H9 (cell line): ENCODE results near the gene MTRR. TPM values are rescaled to one million over a fixed set of nuclear protein-coding genes. Genes with fewer than 3 reads are reported as not detected.

ENCODE experiments used
- DNase-seq: peaks from one replicate; pipeline ENCODE4 v3.0.0-alpha.2; 2017
- H2AFZ ChIP-seq: one replicate; pipeline ENCODE4 v1.6.1; 2013; ENCODE audit warnings: mild to moderate bottlenecking, low read length, control low read depth, moderate library complexity
- H2AK5ac ChIP-seq: 2 replicates; pipeline ENCODE4 v1.6.1; 2013; ENCODE audit warnings: low read length, control low read depth, mixed read lengths; ENCODE audit not compliant: insufficient read length
- H2BK120ac ChIP-seq: one replicate; pipeline ENCODE4 v1.6.1; 2013; ENCODE audit warnings: low read depth, mild to moderate bottlenecking, low read length, control low read depth, inconsistent platforms; ENCODE audit not compliant: poor library complexity, severe bottlenecking
- H2BK12ac ChIP-seq: 2 replicates; pipeline ENCODE4 v1.6.1; 2013; ENCODE audit warnings: low read length, control low read depth, mixed read lengths, low read depth; ENCODE audit not compliant: insufficient read length
- H2BK15ac ChIP-seq: 2 replicates; pipeline ENCODE4 v1.6.1; 2013; ENCODE audit warnings: low read depth, low read length, control low read depth
- H2BK20ac ChIP-seq: one replicate; pipeline ENCODE4 v1.6.1; 2013; ENCODE audit warnings: low read depth, mild to moderate bottlenecking, low read length, control low read depth, inconsistent platforms; ENCODE audit not compliant: poor library complexity, severe bottlenecking
- H2BK5ac ChIP-seq: 2 replicates; pipeline ENCODE4 v1.6.1; 2013; ENCODE audit warnings: low read length, control low read depth, mixed read lengths; ENCODE audit not compliant: insufficient read length
- H3K14ac ChIP-seq: 2 replicates; pipeline ENCODE4 v1.6.1; 2013; ENCODE audit warnings: low read length, control low read depth; ENCODE audit not compliant: insufficient read depth
- H3K18ac ChIP-seq: 2 replicates; pipeline ENCODE4 v1.6.1; 2013; ENCODE audit warnings: low read depth, mild to moderate bottlenecking, mixed read lengths, low read length, control low read depth; ENCODE audit not compliant: insufficient read length
- H3K23ac ChIP-seq: 2 replicates; pipeline ENCODE4 v1.6.1; 2013; ENCODE audit warnings: low read length, control low read depth, mixed read lengths, low read depth; ENCODE audit not compliant: insufficient read length
- H3K23me2 ChIP-seq: 2 replicates; pipeline ENCODE4 v1.6.1; 2013; ENCODE audit warnings: low read depth, mild to moderate bottlenecking, mixed read lengths, low read length, control low read depth; ENCODE audit not compliant: insufficient read length, poor library complexity, severe bottlenecking
- H3K27ac ChIP-seq: 2 replicates; pipeline ENCODE4 v1.5.1; 2013; ENCODE audit warnings: low read length, control low read depth, mixed read lengths, low read depth; ENCODE audit not compliant: insufficient read length
- H3K27me3 ChIP-seq: 2 replicates; pipeline ENCODE4 v1.6.1; 2013; ENCODE audit warnings: low read length, control low read depth, inconsistent platforms; ENCODE audit not compliant: insufficient read depth
- H3K4ac ChIP-seq: 2 replicates; pipeline ENCODE4 v1.6.1; 2013; ENCODE audit warnings: low read depth, mild to moderate bottlenecking, control low read depth, inconsistent platforms, low read length, moderate library complexity
- H3K4me1 ChIP-seq: 2 replicates; pipeline ENCODE4 v1.6.1; 2013; ENCODE audit warnings: low read length, control low read depth, inconsistent platforms; ENCODE audit not compliant: insufficient read depth
- H3K4me2 ChIP-seq: 2 replicates; pipeline ENCODE4 v1.6.1; 2013; ENCODE audit warnings: low read length, control low read depth, mixed read lengths; ENCODE audit not compliant: insufficient read length, insufficient read depth
- H3K56ac ChIP-seq: 2 replicates; pipeline ENCODE4 v1.6.1; 2013; ENCODE audit warnings: low read depth, mild to moderate bottlenecking, mixed read lengths, low read length, control low read depth; ENCODE audit not compliant: insufficient read length
- H3K79me1 ChIP-seq: 2 replicates; pipeline ENCODE4 v1.6.1; 2013; ENCODE audit warnings: low read depth, mild to moderate bottlenecking, moderate library complexity, low read length, control low read depth, inconsistent platforms; ENCODE audit not compliant: insufficient read depth, poor library complexity, severe bottlenecking
- H3K79me2 ChIP-seq: 2 replicates; pipeline ENCODE4 v1.6.1; 2013; ENCODE audit warnings: low read length, control low read depth, inconsistent platforms; ENCODE audit not compliant: insufficient read depth
- H3K9ac ChIP-seq: 2 replicates; pipeline ENCODE4 v1.6.1; 2013; ENCODE audit warnings: low read length, control low read depth, mixed read lengths; ENCODE audit not compliant: insufficient read length; ENCODE audit errors: extremely low read depth
- H3K9me3 ChIP-seq: one replicate; pipeline ENCODE4 v1.6.1; 2013; ENCODE audit warnings: low read depth, low read length, inconsistent platforms; ENCODE audit not compliant: control insufficient read depth
- H3T11ph ChIP-seq: one replicate; pipeline ENCODE4 v1.6.1; 2013; ENCODE audit warnings: mild to moderate bottlenecking, low read length, control low read depth, inconsistent platforms
- H4K20me1 ChIP-seq: one replicate; pipeline ENCODE4 v1.6.1; 2013; ENCODE audit not compliant: control insufficient read depth, insufficient read length, insufficient read depth
- H4K5ac ChIP-seq: 2 replicates; pipeline ENCODE4 v1.6.1; 2013; ENCODE audit warnings: low read depth, mild to moderate bottlenecking, mixed read lengths, low read length, control low read depth; ENCODE audit not compliant: insufficient read length
- H4K8ac ChIP-seq: replicated peaks from 2 replicates; pipeline ENCODE4 v1.6.1; 2013; ENCODE audit warnings: low read length, control low read depth, mixed read lengths, low read depth; ENCODE audit not compliant: insufficient read length
- H4K91ac ChIP-seq: 2 replicates; pipeline ENCODE4 v1.6.1; 2013; ENCODE audit warnings: low read depth, mild to moderate bottlenecking, moderate library complexity, mixed read lengths, low read length, control low read depth; ENCODE audit not compliant: insufficient read length
- H3K27ac Mint-ChIP-seq, 3 experiments: 2 replicates in 2 of 3; 3 replicates in 1 of 3; pipeline ENCODE4 v1.8.0; 2020 to 2021; ENCODE audit warnings: mixed read lengths in 3 of 3, mild to moderate bottlenecking in 1 of 3, moderate library complexity in 1 of 3
- H3K27me3 Mint-ChIP-seq: 2 replicates; pipeline ENCODE4 v1.8.0; 2021; ENCODE audit warnings: low read depth, mild to moderate bottlenecking, moderate library complexity, mixed read lengths
- H3K36me3 Mint-ChIP-seq, 3 experiments: 2 replicates in 2 of 3; 3 replicates in 1 of 3; pipeline ENCODE4 v1.8.0; 2020 to 2021; ENCODE audit warnings: low read depth in 3 of 3, mixed read lengths in 3 of 3; ENCODE audit not compliant: insufficient read depth in 1 of 3
- H3K4me1 Mint-ChIP-seq, 2 experiments: 2 replicates each; pipeline ENCODE4 v1.8.0; 2020; ENCODE audit warnings: mixed read lengths in 2 of 2
- H3K4me3 Mint-ChIP-seq, 2 experiments: 2 replicates in 1 of 2; 3 replicates in 1 of 2; pipeline ENCODE4 v1.8.0; 2020 to 2021; ENCODE audit warnings: mild to moderate bottlenecking in 2 of 2, mixed read lengths in 2 of 2, moderate library complexity in 1 of 2
- H3K9me3 Mint-ChIP-seq, 2 experiments: 2 replicates in 1 of 2; 3 replicates in 1 of 2; pipeline ENCODE4 v1.8.0; 2020; ENCODE audit warnings: mild to moderate bottlenecking in 2 of 2, mixed read lengths in 2 of 2, moderate library complexity in 1 of 2
- WGBS: extraction: QIAGEN DNeasy Blood & Tissue Kit; methylation state at CpG from one replicate; pipeline ENCODE4 v1.1.7; 2013; ENCODE audit warnings: missing lambda C conversion rate, low lambda C conversion rate, mixed read lengths; ENCODE audit not compliant: insufficient read length; ENCODE audit errors: extremely low coverage; 5-methylcytosine and 5-hydroxymethylcytosine counted together
- total RNA-seq: library from RNA; stranded (reverse); gene quantifications from 2 replicates; pipeline ENCODE4 v1.2.1, GENCODE V29; 2021
- TF ChIP-seq, protein P1 (sequence below): fragments of 200-600 bp; sonication (generic); conservative IDR thresholded peaks from 3 replicates; pipeline ENCODE4 v1.8.0; 2021; ENCODE audit warnings: antibody characterized with exemption, mild to moderate bottlenecking

Gene MTRR
- total RNA-seq, 1 experiment from 2014 or later, result 66.0 TPM

DNA sequence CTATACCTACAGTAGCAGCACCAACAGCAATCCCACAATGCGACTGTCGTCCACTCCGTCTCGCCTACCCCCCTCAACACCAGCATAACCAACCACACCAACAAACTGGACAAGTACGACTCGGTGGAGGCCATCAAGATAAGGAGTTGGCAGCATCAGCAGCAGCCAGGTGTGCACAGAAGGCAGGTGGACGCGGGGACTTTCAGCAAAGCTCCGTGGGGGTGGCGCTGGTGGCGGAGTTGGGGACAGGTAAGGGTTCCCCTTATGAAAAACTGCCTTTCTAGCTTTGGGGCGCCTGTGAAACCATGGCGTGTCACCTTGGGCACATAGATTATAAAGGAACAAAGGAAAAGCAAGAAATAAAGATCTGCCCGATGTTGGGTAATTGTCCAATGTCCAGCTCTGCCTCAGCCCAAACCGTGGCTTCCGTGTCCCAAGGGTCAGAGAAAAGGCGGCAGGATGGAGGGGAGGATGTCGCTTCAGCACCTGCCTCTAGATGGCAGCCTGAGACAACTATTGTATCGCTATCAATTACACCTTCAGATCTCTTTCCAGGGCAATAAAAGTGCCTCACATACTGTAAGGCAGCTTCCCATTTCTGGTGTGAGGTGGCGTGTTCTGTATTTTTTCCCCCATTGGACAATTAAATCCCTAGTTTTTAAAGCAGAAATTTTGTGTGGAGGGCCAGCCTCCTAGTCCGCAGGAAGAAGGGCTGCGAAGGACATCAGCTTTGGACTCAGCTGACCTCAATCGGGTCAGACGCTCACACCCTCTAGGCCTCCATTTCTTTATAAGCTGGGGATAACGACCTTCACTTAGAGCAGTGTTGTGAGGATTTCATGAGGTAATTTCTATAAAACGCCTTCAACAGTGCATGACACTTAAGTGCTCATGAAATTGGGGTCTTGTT is 58.8 kb downstream of the MTRR start:
- Histone ChIP-seq H2AK5ac (no peak overlapping the region), H3K9me3 (no peaks in the 10 kb centered on the region), H3K4ac (no peak overlapping the region), H3K23me2 (no peaks in the 10 kb centered on the region), H3K27ac (no peak overlapping the region), H3K4me2 (no peak overlapping the region), H2AFZ (no peak overlapping the region), H4K5ac (no peak overlapping the region), H2BK20ac (no peak overlapping the region), H3K4me1 (no peaks in the 10 kb centered on the region), H2BK15ac (no peak overlapping the region), H3T11ph (no peak overlapping the region), H3K79me1 (no peaks in the 10 kb centered on the region), H4K8ac (no peak overlapping the region), H2BK12ac (no peak overlapping the region), H3K14ac (no peak overlapping the region), H3K18ac (no peak overlapping the region), H3K27me3 (no peaks in the 10 kb centered on the region), H3K56ac (no peak overlapping the region), H4K91ac (no peak overlapping the region), H2BK5ac (no peak overlapping the region), H3K79me2 (no peaks in the 10 kb centered on the region), H3K23ac (no peak overlapping the region), H2BK120ac (no peak overlapping the region), H3K9ac (no peak overlapping the region), H4K20me1 (no peaks in the 10 kb centered on the region)
- Mint-ChIP-seq H3K9me3 (peaks cover 6 to 11% of the 10 kb centered on the region in 2 experiments; a peak in 4 of 5 replicates), H3K27me3 (peaks cover 7% of the 10 kb centered on the region), H3K27ac (no peak overlapping the region; a peak in 1 of 7 replicates), H3K36me3 (peaks cover 0 to 10% (median 3%) of the 10 kb centered on the region in 3 experiments; a peak in 2 of 7 replicates), H3K4me3 (no peak overlapping the region), H3K4me1 (peaks cover 0 to 2% of the 10 kb centered on the region in 2 experiments; a peak in 2 of 4 replicates)
- no CpG with 5 or more reads among the region's 26 CpGs for WGBS
- peak; percentile 73 for DNase-seq
- TF ChIP-seq, protein P1, sequence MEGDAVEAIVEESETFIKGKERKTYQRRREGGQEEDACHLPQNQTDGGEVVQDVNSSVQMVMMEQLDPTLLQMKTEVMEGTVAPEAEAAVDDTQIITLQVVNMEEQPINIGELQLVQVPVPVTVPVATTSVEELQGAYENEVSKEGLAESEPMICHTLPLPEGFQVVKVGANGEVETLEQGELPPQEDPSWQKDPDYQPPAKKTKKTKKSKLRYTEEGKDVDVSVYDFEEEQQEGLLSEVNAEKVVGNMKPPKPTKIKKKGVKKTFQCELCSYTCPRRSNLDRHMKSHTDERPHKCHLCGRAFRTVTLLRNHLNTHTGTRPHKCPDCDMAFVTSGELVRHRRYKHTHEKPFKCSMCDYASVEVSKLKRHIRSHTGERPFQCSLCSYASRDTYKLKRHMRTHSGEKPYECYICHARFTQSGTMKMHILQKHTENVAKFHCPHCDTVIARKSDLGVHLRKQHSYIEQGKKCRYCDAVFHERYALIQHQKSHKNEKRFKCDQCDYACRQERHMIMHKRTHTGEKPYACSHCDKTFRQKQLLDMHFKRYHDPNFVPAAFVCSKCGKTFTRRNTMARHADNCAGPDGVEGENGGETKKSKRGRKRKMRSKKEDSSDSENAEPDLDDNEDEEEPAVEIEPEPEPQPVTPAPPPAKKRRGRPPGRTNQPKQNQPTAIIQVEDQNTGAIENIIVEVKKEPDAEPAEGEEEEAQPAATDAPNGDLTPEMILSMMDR, result peak; percentile 89
